Omental fat pad (tissue), 4 donors: ENCODE results near the gene TAS2R38. TPM values are rescaled to one million over a fixed set of nuclear protein-coding genes. Genes with fewer than 3 reads are reported as not detected.

Source experiments
- ATAC-seq: fragments of 150-250 bp; one replicate; pipeline ENCODE4 v1.9.1; 2016; ENCODE audit warnings: mild to moderate bottlenecking, moderate library complexity; ENCODE audit not compliant: low FRiP score
- DNase-seq: peaks from one replicate; pipeline ENCODE4 v3.0.0-alpha.2; 2019; ENCODE audit warnings: low spot score
- total RNA-seq, 4 donors: library from RNA; depleted of rRNA; stranded (reverse); fragments of >200 nt; gene quantifications; one replicate each; pipeline ENCODE4 v1.1.0, GENCODE V29; 2016
- TF ChIP-seq, protein P1 (sequence below), 3 donors: fragments of 450-650 bp; IDR thresholded peaks; one replicate each; pipeline ENCODE4 v1.5.1; 2016 to 2017; ENCODE audit warnings: antibody characterized with exemption in 3 of 3, mild to moderate bottlenecking in 3 of 3, moderate library complexity in 2 of 3

Gene TAS2R38
- not detected for total RNA-seq

DNA sequence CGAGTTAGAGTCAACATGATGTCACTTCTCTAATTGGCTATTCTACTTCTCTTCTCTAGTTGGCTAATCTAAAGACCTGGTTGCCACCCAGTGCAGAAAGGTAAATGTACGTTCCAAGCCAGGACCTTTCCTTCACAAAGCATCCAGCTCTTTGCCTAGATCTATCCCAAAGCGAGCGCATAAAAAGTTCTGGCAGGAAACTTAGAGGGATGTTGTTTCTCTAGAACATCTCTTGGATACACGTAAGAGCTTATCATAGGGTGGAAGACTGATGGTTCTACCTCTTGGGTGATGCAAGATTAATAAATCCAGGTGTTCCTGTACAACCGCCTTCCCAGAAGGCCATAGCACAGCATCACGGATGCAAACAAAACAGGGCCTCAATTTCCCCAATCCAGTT is at the start of gene TAS2R38:
Gene TAS2R38 (minus strand): TSS at position 101 of the 400 bp plus-strand sequence. CDS start 84 bp downstream, at position 17.
- no peak for ATAC-seq
- TF ChIP-seq, protein P1, sequence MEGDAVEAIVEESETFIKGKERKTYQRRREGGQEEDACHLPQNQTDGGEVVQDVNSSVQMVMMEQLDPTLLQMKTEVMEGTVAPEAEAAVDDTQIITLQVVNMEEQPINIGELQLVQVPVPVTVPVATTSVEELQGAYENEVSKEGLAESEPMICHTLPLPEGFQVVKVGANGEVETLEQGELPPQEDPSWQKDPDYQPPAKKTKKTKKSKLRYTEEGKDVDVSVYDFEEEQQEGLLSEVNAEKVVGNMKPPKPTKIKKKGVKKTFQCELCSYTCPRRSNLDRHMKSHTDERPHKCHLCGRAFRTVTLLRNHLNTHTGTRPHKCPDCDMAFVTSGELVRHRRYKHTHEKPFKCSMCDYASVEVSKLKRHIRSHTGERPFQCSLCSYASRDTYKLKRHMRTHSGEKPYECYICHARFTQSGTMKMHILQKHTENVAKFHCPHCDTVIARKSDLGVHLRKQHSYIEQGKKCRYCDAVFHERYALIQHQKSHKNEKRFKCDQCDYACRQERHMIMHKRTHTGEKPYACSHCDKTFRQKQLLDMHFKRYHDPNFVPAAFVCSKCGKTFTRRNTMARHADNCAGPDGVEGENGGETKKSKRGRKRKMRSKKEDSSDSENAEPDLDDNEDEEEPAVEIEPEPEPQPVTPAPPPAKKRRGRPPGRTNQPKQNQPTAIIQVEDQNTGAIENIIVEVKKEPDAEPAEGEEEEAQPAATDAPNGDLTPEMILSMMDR (IDR thresholded peaks at IDR 0.05): no peak
- no peak for DNase-seq

DNA sequence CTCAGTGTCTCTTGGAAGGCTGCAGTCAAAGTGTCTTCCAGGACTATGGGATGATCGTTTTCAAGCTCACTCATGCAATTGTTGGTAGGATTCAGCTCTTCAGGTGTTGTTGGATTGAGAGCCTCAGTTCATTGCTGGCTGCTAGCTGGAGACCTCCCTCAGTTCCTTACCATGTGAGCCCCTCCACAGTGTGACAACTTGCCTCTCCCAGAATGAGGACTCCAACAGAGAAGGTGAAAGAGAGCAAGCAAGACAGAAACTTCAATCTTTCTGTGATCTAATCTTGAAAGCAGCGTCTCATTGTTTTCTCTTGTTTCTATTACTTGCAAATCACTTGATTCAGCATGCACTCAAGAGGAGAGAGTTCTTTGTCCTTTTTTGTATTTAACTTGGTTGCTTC is 44.6 kb upstream of the TAS2R38 start:
- TF ChIP-seq, protein P1 (IDR thresholded peaks at IDR 0.05): no peak
- no peak for DNase-seq
- ATAC-seq: no peak

DNA sequence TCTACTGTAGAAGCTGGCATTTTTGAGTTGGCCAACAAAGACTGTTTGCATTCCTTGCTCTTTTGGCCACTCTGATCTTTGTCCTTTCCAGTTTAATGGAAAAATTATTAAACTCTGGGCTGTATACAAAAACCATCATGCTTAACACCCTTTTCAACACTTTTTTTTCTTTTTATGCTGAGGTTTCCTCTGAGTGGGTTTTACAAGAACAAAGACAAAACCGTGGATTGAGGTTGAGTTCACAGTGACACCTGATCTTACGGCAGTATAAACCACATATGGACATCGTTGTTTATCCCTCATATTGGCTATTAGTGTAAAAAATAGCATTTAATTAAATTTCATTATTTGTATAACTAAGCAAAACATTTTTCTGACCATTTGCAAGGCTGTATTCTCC is 43.9 kb upstream of the TAS2R38 start:
- TF ChIP-seq, protein P1 (IDR thresholded peaks at IDR 0.05): no peak

DNA sequence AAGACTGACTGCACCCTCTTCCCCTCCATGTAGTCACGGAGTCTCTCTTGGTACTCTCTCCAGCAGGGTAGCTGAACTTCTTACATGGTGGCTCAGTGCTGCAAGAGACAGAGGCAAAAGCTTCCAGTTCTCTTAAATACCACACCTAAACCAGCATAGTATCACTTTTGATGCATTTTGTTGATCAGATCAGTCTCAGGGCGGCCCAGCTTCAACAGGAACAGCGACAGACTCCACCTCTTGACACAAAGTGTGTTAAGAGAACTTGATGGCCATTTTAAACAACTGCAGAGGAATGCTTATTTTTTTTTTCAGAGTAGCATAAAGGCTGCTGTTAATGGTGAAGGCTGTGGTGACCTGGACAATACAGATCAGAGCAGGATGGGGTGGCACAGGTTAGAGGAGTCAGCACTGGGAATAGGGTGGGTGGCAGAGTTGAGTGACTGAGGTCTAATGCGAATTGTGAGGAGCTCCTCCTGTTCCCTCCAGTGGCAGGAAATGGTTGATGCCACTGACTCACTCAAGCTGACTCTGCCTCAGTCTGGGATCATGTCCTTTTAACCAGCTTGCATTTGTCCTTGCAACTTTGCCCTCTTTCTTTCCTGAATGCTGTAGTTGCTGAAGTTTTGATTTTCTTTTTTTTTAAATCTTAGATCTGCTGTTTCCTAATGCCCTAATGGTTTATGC is 39.4 kb upstream of the TAS2R38 start:
- TF ChIP-seq, protein P1 (IDR thresholded peaks at IDR 0.05): no peak
- DNase-seq (no peak), ATAC-seq (no peak)

More for the DNA sequence above, 43.9 kb upstream of the TAS2R38 start:
- ATAC-seq (no peak), DNase-seq (no peak)

- ATAC-seq: no peak
- TF ChIP-seq, protein P1 (IDR thresholded peaks at IDR 0.05): no peak
- DNase-seq: no peak
These were observed 37.5 kb upstream of the TAS2R38 start for GRCh38 chr7:142010952-142011548.

- TF ChIP-seq, protein P1 (IDR thresholded peaks at IDR 0.05): no peak
- no peak for ATAC-seq
- no peak for DNase-seq
These were observed 35.6 kb upstream of the TAS2R38 start for GRCh38 chr7:142009187-142009586.

DNA sequence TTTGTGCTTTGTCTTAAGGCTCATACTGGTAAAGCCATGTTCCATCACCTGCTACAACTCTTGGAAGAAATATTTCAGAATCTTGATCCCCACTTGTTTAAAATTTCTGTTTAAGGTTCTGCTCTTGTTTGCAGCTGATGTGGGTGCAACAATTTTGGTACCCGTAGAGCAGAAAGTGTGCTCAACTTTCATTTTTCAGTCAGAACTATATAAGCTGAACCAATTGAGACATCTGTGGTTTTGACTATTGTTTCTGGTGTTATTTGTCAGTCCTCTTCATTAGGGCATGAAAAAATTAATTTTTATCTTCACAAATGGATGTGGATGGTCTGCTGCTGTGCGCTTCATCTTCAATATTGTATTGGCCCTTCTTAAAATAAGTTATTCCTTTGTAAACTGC is 33.0 kb upstream of the TAS2R38 start:
- DNase-seq: no peak
- TF ChIP-seq, protein P1 (IDR thresholded peaks at IDR 0.05): no peak
- no peak for ATAC-seq
